Activated CD8-positive, alpha-beta memory T cell treated with anti-CD3 and anti-CD28 coated beads, Interleukin-2, amount 50 U/mL, for 4 hours (primary cell): ENCODE measurements around the gene DENND2C.
A peak's percentile ranks its signal among the peaks of the same experiment; 100 is the strongest.

ENCODE experiments used
- DNase-seq: peaks from one replicate; pipeline ENCODE4 v3.0.0-alpha.2; 2020

The DENND2C gene, protein sequence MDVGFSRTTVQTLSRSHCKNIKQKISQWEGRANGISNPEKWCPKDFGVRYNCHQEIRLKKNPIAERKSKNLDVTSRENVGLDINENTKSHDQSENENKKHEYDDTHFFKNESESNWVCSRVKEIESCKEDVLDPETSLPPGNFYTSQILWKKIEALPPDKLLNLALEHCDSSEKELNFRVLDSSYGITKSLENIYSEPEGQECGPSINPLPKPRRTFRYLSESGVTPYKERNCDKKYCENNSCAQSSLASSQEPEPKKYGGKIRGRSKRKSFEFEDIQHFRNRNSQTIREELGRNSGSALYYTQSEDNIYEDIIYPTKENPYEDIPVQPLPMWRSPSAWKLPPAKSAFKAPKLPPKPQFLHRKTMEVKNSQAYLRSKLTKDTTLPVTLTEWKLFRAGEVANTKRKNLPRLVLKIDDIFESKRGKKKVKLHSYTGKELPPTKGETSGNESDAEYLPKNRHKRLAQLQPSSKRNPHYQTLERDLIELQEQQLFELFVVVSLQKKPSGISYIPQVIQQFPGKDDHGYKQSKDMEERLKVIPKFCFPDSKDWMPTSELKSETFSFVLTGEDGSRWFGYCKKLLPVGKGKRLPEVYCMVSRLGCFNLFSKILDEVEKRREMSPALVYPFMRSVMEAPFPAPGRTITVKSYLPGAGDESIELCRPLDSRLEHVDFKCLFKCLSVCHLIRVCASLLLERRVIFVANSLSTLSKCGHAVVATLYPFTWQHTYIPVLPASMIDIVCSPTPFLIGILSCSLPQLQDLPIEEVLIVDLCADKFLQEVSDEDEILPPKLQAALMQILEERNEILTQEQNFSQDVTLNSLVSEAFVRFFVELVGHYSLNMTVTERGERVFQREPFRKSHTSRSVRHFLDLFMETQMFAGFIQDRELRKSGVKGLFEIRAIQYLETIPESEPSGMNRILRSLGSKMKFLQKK

DNA sequence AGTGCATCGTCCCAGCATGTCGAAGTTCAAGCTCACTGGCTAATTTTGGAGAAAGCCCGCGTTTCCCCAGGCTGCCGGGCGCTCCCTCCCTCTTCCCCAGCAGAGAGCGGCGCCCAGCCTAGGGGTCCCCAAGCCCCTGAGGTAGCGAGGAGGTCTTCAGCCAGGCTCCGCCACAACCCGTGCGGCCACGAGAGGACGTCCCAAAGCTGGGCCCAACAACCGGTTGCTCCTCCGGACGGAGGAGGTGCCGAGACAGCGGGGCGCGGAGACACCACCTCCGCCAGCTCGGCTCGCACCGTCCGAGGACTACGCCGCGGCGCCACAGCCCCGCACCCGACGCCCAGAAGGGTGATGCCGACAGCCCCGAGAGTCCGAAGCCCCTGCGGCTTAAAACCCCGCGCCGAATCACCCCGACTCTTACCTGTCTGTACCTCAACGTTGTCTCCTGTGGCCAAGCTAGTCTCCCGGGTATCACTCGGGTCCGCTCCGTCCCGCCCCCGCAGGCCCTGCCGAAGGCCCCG lies at the start of gene DENND2C:
TSS of gene DENND2C (minus strand) at position 488 of the 521 bp plus-strand sequence. CDS start 44,065 bp downstream, outside the sequence.
- DNase-seq = no peak

DNA sequence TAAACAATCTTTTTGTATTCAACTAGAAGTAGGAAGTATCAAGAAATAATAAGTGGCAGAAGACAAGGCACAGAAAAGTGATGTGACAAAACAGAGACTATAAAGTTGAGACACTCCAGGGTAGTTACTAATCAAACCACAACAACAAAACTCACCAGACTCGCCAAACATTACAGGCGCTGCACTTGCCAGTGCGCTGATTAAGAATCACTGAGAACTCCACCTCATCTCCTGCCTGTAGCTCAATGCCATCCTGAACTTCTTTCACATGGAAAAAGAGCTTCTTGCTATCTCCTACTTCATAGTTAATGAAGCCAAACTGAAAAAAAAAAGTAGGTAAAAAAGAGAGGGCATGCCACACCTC lies 49.6 kb upstream of the DENND2C start:
- DNase-seq = no peak

DNA sequence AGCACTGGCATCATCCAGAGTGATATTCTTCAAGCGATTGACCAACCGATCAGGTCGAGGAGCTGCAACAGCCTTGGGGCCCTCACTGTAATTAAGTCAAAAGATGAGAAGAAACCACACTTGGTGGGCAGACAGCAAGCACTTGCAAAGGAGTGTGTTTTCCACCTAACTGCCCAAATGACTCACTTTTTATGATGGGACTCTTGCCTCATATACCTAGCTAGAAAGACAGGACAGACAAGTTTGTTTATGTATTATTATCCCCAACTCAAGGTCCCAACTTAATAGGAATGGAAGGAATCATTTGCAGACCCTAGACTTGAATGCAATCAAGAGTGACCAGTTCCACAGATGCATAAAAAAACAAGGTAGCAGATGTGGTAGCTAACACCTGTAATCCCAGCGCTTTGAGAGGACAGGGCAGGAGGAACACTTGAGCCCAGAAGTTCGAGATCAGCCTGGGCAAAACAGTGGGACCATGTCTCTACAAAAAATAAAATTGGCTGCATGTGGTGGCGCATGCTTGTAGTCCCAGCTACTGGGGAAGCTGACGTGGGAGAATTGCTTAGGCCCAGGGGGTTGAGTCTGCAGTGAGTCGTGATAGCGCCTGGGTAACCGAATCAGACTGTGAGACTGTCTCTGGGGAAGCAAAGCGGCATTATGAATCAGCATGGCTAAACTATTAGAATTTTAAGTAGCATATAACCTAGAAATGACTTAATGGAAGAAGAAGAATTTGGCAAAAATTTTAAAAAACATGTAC lies 49.0 kb upstream of the DENND2C start:
- DNase-seq = no peak

DNA sequence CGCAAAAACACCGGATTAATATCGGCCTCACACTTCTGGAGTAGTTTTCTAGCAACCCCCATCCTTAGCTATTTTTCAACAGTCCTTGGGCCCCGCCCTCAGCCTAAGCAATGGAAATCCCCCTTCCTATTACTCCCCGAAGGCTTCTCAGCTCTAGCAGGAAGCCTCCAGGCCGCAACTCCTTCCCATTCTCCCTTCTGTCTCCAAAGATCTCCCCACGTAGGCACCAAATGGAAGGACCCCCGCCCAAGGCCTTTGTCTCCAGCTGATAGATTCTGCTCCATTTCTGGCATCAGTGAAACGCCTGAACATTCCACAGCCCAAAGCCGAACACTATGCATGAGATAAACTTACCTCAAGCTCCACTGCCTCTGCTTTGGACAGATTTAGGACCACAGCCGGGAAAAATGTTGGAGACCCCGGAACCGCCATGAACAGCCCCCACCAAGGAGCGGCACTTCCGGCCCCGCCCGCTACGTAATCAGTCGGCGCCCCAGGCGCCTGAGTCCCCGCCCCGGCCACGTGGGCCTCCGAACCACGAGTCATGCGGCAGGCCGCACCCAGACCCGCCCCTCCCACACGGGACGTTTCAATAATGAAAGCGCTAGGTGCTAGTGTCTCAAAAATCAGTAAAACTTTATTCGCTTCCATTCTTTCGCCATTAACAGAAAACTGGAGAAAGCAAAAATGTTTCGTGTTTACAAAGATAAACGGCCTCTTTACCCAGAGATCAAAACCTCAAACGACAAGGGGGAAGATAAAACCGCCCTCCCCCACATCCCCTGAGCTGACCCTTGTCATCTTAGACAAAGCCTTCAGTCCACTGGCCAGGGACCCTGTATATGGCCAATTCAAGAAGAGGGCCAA lies 46.7 kb upstream of the DENND2C start, which contains the start of gene NRAS:
TSS of gene NRAS (minus strand) at position 468 of the 867 bp plus-strand sequence. CDS start 611 bp downstream, outside the sequence.
- DNase-seq = peak; percentile 97

- no peak for DNase-seq
These were observed 46.1 kb upstream of the DENND2C start for GRCh38 chr1:114715952-114716303.

DNA sequence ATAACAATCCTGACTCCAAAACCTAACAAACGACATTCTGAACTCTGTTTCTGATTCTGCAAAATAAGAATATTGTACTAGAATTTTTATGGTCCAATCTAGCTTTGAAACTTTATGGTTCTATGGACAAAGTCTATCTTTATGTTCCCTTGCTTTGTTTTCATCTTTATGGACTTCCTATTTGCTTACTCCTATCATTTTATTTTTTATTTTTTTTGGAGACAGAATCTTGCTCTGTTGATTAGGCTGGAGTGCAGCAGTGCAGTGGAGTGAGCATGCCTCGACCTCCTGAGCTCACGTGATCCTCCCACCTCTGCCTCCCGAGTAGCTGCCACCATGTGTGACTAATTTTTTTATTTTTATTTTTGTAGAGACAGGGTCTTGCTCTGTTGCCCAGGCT lies 43.1 kb upstream of the DENND2C start:
- DNase-seq = no peak

- no peak for DNase-seq
These were observed 40.5 kb upstream of the DENND2C start for GRCh38 chr1:114710360-114710759.

DNA sequence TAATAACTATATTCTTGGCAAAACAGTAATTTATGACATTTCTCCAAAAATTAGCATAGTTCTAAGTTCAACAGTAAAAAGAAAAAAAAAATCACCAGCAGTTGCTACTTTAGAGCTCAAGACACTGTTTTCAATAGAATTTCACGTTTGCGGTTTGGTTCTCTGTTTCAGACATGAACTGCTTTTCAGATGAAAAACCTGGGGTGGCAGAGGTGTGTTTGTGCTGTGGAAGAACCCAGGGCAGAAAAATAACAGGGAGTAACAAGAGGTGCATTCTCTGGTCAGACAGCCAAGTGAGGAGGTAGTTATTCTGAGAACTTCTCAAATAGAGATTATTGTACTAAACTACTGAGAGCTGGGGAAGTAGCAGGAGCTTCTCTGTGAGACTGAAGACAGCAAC lies 37.8 kb upstream of the DENND2C start:
- no peak for DNase-seq

GRCh38 chr1:114703242-114703641 lies 33.4 kb upstream of the DENND2C start:
- DNase-seq = no peak

- no peak for DNase-seq
These were observed 32.9 kb upstream of the DENND2C start for GRCh38 chr1:114702737-114703136.

DNA sequence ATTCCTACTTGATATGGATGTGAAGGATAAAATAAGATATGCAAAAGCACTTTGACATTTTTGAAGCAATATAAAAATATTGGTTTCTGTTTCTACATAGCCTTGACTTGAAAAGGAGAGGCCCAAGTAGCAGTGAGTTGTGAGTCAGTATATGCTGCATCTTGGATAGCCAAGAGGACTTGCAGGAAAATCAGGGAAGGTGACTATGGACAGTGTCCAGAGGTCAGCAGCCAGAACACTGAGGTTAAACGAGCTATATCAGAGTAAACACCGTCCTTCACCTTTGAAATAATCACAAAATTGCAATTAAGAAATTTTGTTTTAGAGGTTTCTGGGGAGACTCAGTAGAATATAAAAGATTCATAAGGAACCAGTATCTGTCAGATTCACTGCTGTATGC lies 32.1 kb upstream of the DENND2C start:
- no peak for DNase-seq

- no peak for DNase-seq
These were observed 30.3 kb upstream of the DENND2C start for GRCh38 chr1:114700036-114700600.

GRCh38 chr1:114696810-114697209 lies 27.0 kb upstream of the DENND2C start:
- no peak for DNase-seq

GRCh38 chr1:114695430-114696058 lies 25.7 kb upstream of the DENND2C start, which contains the start of gene AMPD1:
AMPD1 (minus strand) TSS chr1:114695546; CDS start chr1:114695471, 75 bp downstream.
- no peak for DNase-seq

DNA sequence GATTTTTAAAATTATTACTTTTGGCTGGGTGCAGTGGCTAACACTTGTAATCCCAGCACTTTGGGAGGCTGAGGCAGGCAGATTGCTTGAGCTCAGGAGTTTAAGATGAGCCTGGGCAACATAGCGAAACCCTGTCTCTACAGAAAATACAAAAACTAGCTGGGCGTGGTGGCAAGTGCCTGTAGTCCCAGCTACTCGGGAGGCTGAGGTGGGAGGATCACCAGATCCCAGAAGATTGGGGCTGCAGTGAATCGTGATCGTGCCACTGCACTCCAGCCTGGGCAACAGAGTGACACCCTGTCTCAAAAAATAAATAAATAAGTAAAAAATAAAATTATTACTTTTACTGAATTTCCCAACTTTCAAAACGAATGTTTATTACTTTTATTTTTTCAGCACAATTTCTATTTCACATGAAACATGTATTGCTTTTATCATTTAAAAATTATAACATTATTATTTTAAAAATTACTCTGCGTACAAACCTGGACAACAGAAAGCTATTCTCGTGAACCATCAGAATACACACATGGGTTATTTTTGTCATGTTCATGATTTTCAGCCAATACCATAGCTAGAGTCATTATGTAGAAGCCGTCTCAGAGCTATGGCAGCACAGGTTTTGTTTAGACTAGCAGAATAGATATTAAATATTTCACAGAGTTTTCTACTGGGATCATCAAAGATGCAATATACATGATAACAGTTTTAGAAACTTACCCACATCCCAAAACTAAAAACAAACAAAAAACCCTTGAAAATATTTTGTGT lies 24.9 kb upstream of the DENND2C start:
- no peak for DNase-seq

- DNase-seq = no peak
These were observed 23.1 kb upstream of the DENND2C start for GRCh38 chr1:114692947-114693346.

DNA sequence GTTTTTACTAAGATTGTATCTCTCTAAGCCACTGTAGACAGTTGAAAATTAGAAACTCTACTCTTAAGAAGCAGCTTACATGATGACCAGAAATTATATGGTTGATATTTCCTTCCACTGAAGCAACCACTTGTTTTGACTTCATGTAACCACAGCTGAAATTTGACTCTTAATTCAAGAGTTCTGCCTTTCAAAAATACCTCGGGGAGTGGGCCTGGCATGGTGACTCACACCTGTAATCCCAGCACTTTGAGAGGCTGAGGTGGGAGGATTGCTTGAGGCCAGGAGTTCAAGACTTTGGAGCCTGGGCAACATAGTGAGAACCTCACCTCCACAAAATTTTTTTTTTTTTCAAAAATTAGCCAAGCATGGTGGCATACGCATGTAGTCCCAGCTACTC lies 21.2 kb upstream of the DENND2C start:
- no peak for DNase-seq

DNA sequence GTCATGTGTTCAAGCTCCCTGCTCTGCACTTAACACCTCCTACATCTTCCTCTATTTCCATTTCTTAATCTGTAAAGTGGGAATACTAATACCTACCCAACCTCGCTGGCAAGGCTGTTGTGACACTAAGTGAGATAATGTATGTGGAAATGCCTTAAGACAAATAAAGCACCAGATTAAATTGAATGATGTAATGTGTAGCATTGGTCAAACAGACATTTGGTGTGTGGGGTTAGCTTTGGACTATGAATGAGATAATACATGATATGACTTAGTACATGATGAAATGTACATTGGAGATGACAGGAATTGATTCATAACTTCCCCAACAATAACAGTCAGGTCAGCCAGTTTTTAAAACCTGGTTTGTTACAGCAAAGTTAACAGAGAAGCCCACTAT lies 20.3 kb upstream of the DENND2C start:
- no peak for DNase-seq

GRCh38 chr1:114688526-114688925 lies 18.7 kb upstream of the DENND2C start:
- no peak for DNase-seq

DNA sequence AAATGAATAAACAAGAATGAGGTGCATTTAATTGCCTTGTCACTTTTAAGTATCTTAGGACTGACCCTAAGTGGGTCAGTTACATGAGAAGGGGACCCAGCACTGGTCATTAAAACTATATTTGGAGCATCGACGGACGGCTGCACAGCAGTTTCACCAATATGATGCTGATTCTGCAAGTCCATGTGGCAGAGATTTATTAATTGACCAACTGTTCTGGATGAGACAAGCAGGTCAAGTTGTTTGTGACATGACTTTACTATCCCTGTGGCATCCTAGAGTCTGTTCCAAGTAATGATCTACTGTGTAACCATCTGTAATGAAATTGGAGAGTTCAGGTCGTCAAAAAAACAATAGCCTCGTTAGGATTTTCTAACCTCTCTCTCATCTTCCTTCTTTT lies 16.0 kb upstream of the DENND2C start:
- no peak for DNase-seq
